T-cell (primary cell): ENCODE measurements around the gene OR51B2. TPM values are rescaled to one million over a fixed set of nuclear protein-coding genes. Genes with fewer than 3 reads are reported as not detected.
"Not testable (repeated sequence)": the region's sequence is repeated elsewhere in the genome, so short reads cannot be mapped to it uniquely, and the experiment has no call there.

ENCODE experiments used
- ATAC-seq, 4 experiments: fragments of 200-7000 bp in 3 of 4; fragments of 150-1000 bp in 1 of 4; cut with Tn5 transposase; replicated peaks in 1 of 4; 1 replicate in 3 of 4; 2 replicates in 1 of 4; pipeline ENCODE4 v1.10.0; 2021; ENCODE audit warnings: moderate library complexity in 3 of 4, mild to moderate bottlenecking in 2 of 4, moderate number of reproducible peaks in 1 of 4
- CTCF ChIA-PET, 2 donors: fragments of 300-600 bp; sonication (Branson Sonifier 250); formaldehyde crosslinking; loops; one replicate each; lab custom pipeline; 2022; ENCODE audit warnings: antibody characterized with exemption in 2 of 2; lab: Charles Lee
- POLR2A ChIA-PET, 2 donors: fragments of 300-600 bp; sonication (Branson Sonifier 250); formaldehyde crosslinking; loops; one replicate each; lab custom pipeline; 2022; ENCODE audit warnings: antibody characterized with exemption in 2 of 2; lab: Charles Lee
- DNase-seq, 35 experiments: peaks; one replicate each; pipeline versions ENCODE4 v3.0.0 to v3.0.0-alpha.2; 2013 to 2023
- H3K27ac ChIP-seq: one replicate; pipeline ENCODE4 v1.5.1; 2013; ENCODE audit warnings: low read length
- H3K27me3 ChIP-seq, 2 experiments: replicated peaks in 1 of 2; 1 replicate in 1 of 2; 2 replicates in 1 of 2; pipeline versions ENCODE4 v1.6.1 to v1.7.0; 2013; ENCODE audit warnings: low read length in 1 of 2, mixed read lengths in 1 of 2; ENCODE audit not compliant: control insufficient read depth in 2 of 2, insufficient read depth in 2 of 2; ENCODE audit errors: extremely low read depth in 1 of 2
- H3K36me3 ChIP-seq, 2 donors: 1 replicate in 1 of 2; 2 replicates in 1 of 2; pipeline versions ENCODE4 v1.6.1 to v1.7.0; 2013; ENCODE audit warnings: low read length in 1 of 2; ENCODE audit not compliant: control insufficient read depth in 2 of 2, insufficient read depth in 1 of 2; ENCODE audit errors: extremely low read depth in 1 of 2
- H3K4me1 ChIP-seq, 2 experiments: 1 replicate in 1 of 2; 2 replicates in 1 of 2; pipeline versions ENCODE4 v1.6.1 to v1.7.0; 2013; ENCODE audit warnings: low read length in 2 of 2, mixed read lengths in 1 of 2; ENCODE audit not compliant: insufficient read depth in 2 of 2, control insufficient read depth in 1 of 2; ENCODE audit errors: extremely low read depth in 1 of 2
- H3K4me3 ChIP-seq, 2 donors: 1 replicate in 1 of 2; 2 replicates in 1 of 2; pipeline versions ENCODE4 v1.5.1 to v1.7.0; 2013; ENCODE audit warnings: mild to moderate bottlenecking in 2 of 2, low read length in 1 of 2, moderate library complexity in 1 of 2; ENCODE audit not compliant: control insufficient read depth in 1 of 2; ENCODE audit errors: extremely low read depth in 1 of 2
- H3K9me3 ChIP-seq: 2 replicates; pipeline ENCODE4 v1.7.0; 2013
- H3K27ac Mint-ChIP-seq, 2 donors: one replicate each; pipeline ENCODE4 v1.8.0; 2020 to 2021; ENCODE audit warnings: mild to moderate bottlenecking in 2 of 2, mixed read lengths in 2 of 2
- H3K27me3 Mint-ChIP-seq, 2 donors: one replicate each; pipeline ENCODE4 v1.8.0; 2021 to 2022; ENCODE audit warnings: mixed read lengths in 2 of 2
- H3K36me3 Mint-ChIP-seq: one replicate; pipeline ENCODE4 v1.8.0; 2021; ENCODE audit warnings: mixed read lengths
- H3K4me1 Mint-ChIP-seq, 3 donors: one replicate each; pipeline ENCODE4 v1.8.0; 2020 to 2022; ENCODE audit warnings: mixed read lengths in 3 of 3, mild to moderate bottlenecking in 1 of 3
- H3K4me3 Mint-ChIP-seq, 3 donors: one replicate each; pipeline ENCODE4 v1.8.0; 2020 to 2022; ENCODE audit warnings: mild to moderate bottlenecking in 3 of 3, mixed read lengths in 3 of 3, moderate library complexity in 3 of 3
- H3K9me3 Mint-ChIP-seq, 3 donors: one replicate each; pipeline ENCODE4 v1.8.0; 2020 to 2022; ENCODE audit warnings: mixed read lengths in 3 of 3
- WGBS: methylation state at CpG from one replicate; pipeline ENCODE4 v1.1.5; 2013; ENCODE audit warnings: missing lambda C conversion rate; ENCODE audit not compliant: insufficient coverage; 5-methylcytosine and 5-hydroxymethylcytosine counted together
- total RNA-seq, 35 experiments: library from RNA in 6 of 35; stranded (reverse) in 6 of 35; fragments of 120-200 nt in 1 of 35; gene quantifications; one replicate each; pipeline versions ENCODE4 v1.2.1 to v1.2.4 and lab custom pipeline; 2013 to 2026

OR51B2 gene
- total RNA-seq, 5 donors from 2014 or later (not counting 1 experiment from before 2014, with no cell fraction given) = not detected

DNA sequence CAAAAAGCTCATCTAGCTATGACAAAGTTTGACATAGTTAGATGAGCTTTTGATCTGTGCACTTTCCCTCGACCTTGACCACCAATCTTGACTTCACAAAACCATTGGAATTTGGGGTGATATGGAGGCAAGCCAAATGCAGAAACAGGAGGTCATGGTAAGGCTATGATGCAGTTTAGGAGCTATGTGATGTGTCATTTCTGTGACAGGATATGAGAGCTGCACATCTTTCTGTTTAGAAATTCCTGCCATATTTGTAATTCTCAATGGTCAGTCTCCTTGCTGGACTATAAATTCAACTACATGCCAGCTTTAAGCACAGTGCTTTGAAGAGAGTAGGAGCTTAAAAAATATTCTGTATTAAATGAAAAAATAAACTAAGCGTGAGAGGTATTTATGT, 40.1 kb upstream of the OR51B2 start:
- DNase-seq = no peak
- Histone ChIP-seq H3K36me3 (no peaks in the 10 kb centered on the region), H3K27ac (no peak overlapping the region), H3K4me3 (no peak overlapping the region), H3K27me3 (no peaks in the 10 kb centered on the region), H3K9me3 (no peaks in the 10 kb centered on the region), H3K4me1 (no peaks in the 10 kb centered on the region)
- ChIA-PET CTCF (no interaction called here), POLR2A (no interaction called here)
- 83% methylated on average over 1 of the region's 2 CpGs for WGBS
- no peaks in the 10 kb centered on the region for H3K4me1 Mint-ChIP-seq
- peaks cover 3 to 9% of the 10 kb centered on the region in 2 donors for H3K27me3 Mint-ChIP-seq
- ATAC-seq = no peak
- no peak overlapping the region for H3K27ac Mint-ChIP-seq
- H3K9me3 Mint-ChIP-seq = peaks cover 0 to 4% (median 2%) of the 10 kb centered on the region in 3 donors
- no peaks in the 10 kb centered on the region for H3K36me3 Mint-ChIP-seq
- no peak overlapping the region for H3K4me3 Mint-ChIP-seq

DNA sequence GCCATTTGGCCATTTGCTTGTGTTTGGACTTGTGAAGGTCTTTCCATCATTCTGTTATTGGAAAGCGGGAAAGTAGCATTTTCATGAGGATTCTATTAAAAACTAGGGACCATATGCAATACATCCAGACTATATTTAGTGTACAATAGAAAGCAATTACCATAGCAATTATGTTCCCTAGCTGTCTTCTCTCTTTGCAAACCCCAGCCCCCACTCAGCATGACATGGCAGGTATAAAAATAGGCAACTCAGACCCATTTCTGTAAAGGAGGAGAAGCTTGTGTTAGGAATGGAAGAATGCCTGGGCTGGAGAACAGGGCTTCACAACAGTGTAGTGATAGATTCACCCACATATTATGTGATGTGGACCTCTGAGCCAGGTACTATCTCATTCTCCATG, 39.6 kb upstream of the OR51B2 start:
- no peak overlapping the region for H3K4me3 Mint-ChIP-seq
- ChIA-PET CTCF (no interaction called here), POLR2A (no interaction called here)
- no peak overlapping the region for H3K27ac ChIP-seq
- DNase-seq = no peak
- H3K9me3 Mint-ChIP-seq = peaks cover 0 to 4% (median 2%) of the 10 kb centered on the region in 3 donors
- peaks cover 3 to 9% of the 10 kb centered on the region in 2 donors for H3K27me3 Mint-ChIP-seq
- H3K4me1 ChIP-seq = no peaks in the 10 kb centered on the region
- H3K36me3 Mint-ChIP-seq = no peaks in the 10 kb centered on the region
- no peaks in the 10 kb centered on the region for H3K36me3 ChIP-seq
- no peak overlapping the region for H3K4me3 ChIP-seq
- H3K4me1 Mint-ChIP-seq = no peaks in the 10 kb centered on the region
- WGBS = no CpG with 5 or more reads among the region's 1 CpG
- H3K9me3 ChIP-seq = no peaks in the 10 kb centered on the region
- ATAC-seq = no peak
- H3K27ac Mint-ChIP-seq = no peak overlapping the region
- no peaks in the 10 kb centered on the region for H3K27me3 ChIP-seq

DNA sequence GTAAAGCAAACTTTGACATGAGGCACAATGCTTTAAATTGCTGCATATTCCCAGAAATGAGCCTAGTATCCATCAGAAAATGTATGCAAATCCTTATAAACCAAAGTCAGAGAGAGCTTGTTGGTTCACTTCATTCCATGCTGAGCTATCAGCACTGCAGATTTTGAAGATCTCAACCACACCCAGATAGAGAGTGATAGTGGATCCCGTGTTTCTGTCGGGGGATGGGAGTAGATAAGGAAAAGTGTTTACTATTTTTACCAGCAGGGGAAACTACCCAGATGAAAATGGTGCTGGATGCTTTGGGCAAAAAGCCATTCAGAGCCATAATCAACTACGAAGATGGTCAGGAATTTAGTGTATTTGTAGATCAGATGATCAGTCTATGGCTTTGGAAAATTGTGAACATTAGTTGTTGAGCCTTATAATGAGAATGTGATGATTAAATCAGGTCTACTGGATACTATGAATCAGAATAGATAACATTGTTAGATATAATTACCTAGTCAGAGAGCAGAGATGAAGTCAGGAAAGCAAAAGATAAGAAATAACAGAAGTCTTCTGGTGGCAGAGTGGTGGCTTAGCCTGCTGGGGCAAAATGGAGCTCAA, 38.0 kb upstream of the OR51B2 start:
- WGBS = 71% methylated on average over 1 of the region's 3 CpGs
- H3K36me3 Mint-ChIP-seq = no peaks in the 10 kb centered on the region
- Histone ChIP-seq H3K4me1 (no peaks in the 10 kb centered on the region), H3K4me3 (no peak overlapping the region), H3K9me3 (no peaks in the 10 kb centered on the region), H3K36me3 (no peaks in the 10 kb centered on the region), H3K27me3 (no peaks in the 10 kb centered on the region), H3K27ac (no peak overlapping the region)
- H3K9me3 Mint-ChIP-seq = peaks cover 0 to 4% (median 2%) of the 10 kb centered on the region in 3 donors
- no peak overlapping the region for H3K27ac Mint-ChIP-seq
- H3K4me1 Mint-ChIP-seq = no peaks in the 10 kb centered on the region
- ChIA-PET POLR2A (no interaction called here), CTCF (no interaction called here)
- H3K27me3 Mint-ChIP-seq = peaks cover 3 to 9% of the 10 kb centered on the region in 2 donors
- ATAC-seq = no peak
- no peak overlapping the region for H3K4me3 Mint-ChIP-seq
- DNase-seq = no peak

DNA sequence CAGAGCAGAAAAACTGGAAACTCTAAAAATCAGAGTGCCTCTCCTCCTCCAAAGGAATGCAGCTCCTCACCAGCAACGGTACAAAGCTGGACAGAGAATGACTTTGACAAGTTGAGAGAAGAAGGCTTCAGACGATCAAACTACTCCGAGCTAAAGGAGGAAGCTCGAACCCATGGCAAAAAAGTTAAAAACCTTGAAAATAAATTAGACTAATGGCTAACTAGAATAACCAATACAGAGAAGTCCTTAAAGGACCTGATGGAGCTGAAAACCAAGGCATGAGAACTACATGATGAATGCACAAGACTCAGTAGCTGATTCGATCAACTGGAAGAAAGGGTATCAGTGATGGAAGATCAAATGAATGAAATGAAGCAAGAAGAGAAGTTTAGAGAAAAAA, 31.9 kb upstream of the OR51B2 start:
- POLR2A ChIA-PET, DNase-seq, H3K27me3 ChIP-seq, H3K27ac ChIP-seq, H3K4me1 ChIP-seq, CTCF ChIA-PET, H3K4me3 ChIP-seq, H3K9me3 ChIP-seq, H3K36me3 Mint-ChIP-seq, H3K4me1 Mint-ChIP-seq, H3K4me3 Mint-ChIP-seq, ATAC-seq, H3K36me3 ChIP-seq, H3K27ac Mint-ChIP-seq: not testable (repeated sequence)
- Mint-ChIP-seq H3K27me3 (peaks cover 9 to 13% of the 10 kb centered on the region in 2 donors), H3K9me3 (peaks cover 0 to 11% (median 5%) of the 10 kb centered on the region in 3 donors)
- WGBS = no CpG with 5 or more reads among the region's 5 CpGs

DNA sequence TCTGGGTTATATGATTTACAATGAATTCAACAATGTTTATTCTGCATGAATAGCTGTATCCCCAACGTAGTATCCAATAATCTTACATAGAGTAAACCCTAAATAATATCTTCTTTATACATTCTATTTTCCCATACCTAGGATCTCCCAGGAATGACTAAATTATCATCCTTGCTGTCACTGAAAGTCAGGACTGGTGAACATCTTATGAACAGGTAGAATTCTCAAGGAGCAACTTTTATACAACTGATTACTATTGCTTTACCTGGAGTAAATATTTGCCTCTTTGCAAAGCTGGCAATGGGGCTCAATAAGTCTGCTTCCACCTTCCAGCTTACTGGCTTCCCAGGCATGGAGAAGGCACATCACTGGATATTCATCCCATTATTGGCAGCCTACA, 27.1 kb upstream of the OR51B2 start, which contains the start of gene OR51B6:
Gene OR51B6 (plus strand): TSS at position 301 of the 400 bp plus-strand sequence. CDS start 0 bp downstream, at position 301.
- ChIA-PET POLR2A (interaction anchor here in 1 of 2 donors (0.9 kb wide), 1 partner anchor 9 kb away, joined by 3 read pairs; no protein-coding TSS in a partner anchor), CTCF (no interaction called here)
- H3K9me3 Mint-ChIP-seq = peaks cover 0 to 11% (median 2%) of the 10 kb centered on the region in 3 donors
- Histone ChIP-seq H3K27me3 (peaks cover 0 to 3% of the 10 kb centered on the region in 2 experiments), H3K36me3 (no peaks in the 10 kb centered on the region), H3K27ac (no peak within 1 kb of the TSS), H3K4me3 (no peak within 1 kb of the TSS), H3K4me1 (no peaks in the 10 kb centered on the region), H3K9me3 (no peaks in the 10 kb centered on the region)
- peaks cover 9 to 18% of the 10 kb centered on the region in 2 donors for H3K27me3 Mint-ChIP-seq
- no peaks in the 10 kb centered on the region for H3K4me1 Mint-ChIP-seq
- no peak within 1 kb of the TSS for H3K4me3 Mint-ChIP-seq
- H3K27ac Mint-ChIP-seq = no peak within 1 kb of the TSS
- WGBS = 0% methylated on average over 1 of the region's 1 CpG
- H3K36me3 Mint-ChIP-seq = no peaks in the 10 kb centered on the region
- DNase-seq (no peak), ATAC-seq (no peak)

DNA sequence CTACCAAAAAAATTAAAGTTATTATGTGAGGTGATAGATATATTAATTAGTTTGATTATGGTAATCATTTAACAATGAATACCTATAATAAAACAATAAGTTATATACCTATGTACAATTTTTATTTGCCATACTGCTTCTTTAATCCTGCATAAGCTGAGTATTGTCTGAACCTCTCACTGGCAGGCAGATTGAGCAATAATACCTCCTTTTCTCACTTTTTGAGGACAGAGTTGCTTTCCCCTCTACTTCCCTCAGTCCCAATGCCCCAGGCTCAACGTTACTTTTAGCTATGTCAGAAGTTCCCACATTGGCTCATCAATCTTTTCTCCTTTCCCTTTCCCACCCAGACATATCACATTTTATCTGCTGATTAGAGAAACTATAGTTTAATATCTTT, 25.5 kb upstream of the OR51B2 start:
- no peaks in the 10 kb centered on the region for H3K36me3 ChIP-seq
- Mint-ChIP-seq H3K4me1 (no peaks in the 10 kb centered on the region), H3K27me3 (peaks cover 6 to 18% of the 10 kb centered on the region in 2 donors), H3K27ac (no peak overlapping the region), H3K36me3 (no peaks in the 10 kb centered on the region), H3K9me3 (peaks cover 0 to 11% (median 0%) of the 10 kb centered on the region in 3 donors), H3K4me3 (no peak overlapping the region)
- no peaks in the 10 kb centered on the region for H3K4me1 ChIP-seq
- DNase-seq (no peak), ATAC-seq (no peak)
- ChIA-PET CTCF (no interaction called here), POLR2A (no interaction called here)
- no peaks in the 10 kb centered on the region for H3K9me3 ChIP-seq
- no peak overlapping the region for H3K4me3 ChIP-seq
- H3K27ac ChIP-seq = no peak overlapping the region
- no CpG with 5 or more reads among the region's 1 CpG for WGBS
- peaks cover 0 to 2% of the 10 kb centered on the region in 2 experiments for H3K27me3 ChIP-seq
